Mesothelial cell of epicardium (in vitro differentiated cells): ENCODE data around the gene SLC31A2. TPM values are rescaled to one million over a fixed set of nuclear protein-coding genes. Genes with fewer than 3 reads are reported as not detected.
"Not testable (repeated sequence)": the region's sequence is repeated elsewhere in the genome, so short reads cannot be mapped to it uniquely, and the experiment has no call there.

ENCODE experiments used
- DNase-seq, 2 experiments: peaks; one replicate each; pipeline ENCODE4 v3.0.0; 2021; ENCODE audit warnings: low spot score in 2 of 2; ENCODE audit not compliant: unreplicated experiment in 2 of 2
- H3K27ac Mint-ChIP-seq: 2 replicates; pipeline ENCODE4 v1.8.0; 2021; ENCODE audit warnings: mixed read lengths
- H3K27me3 Mint-ChIP-seq: 2 replicates; pipeline ENCODE4 v1.8.0; 2021; ENCODE audit warnings: low read depth, mixed read lengths
- H3K36me3 Mint-ChIP-seq: 2 replicates; pipeline ENCODE4 v1.8.0; 2021; ENCODE audit warnings: mixed read lengths
- H3K4me1 Mint-ChIP-seq: 2 replicates; pipeline ENCODE4 v1.8.0; 2021; ENCODE audit warnings: mixed read lengths
- H3K4me3 Mint-ChIP-seq: 2 replicates; pipeline ENCODE4 v1.8.0; 2021; ENCODE audit warnings: mild to moderate bottlenecking, moderate library complexity, mixed read lengths
- H3K9me3 Mint-ChIP-seq: 2 replicates; pipeline ENCODE4 v1.8.0; 2021; ENCODE audit warnings: mixed read lengths
- total RNA-seq: library from RNA; stranded (reverse); gene quantifications from 3 replicates; pipeline ENCODE4 v1.2.1, GENCODE V29; 2021
- TF ChIP-seq, protein P1 (sequence below): fragments of 200-600 bp; sonication (generic); IDR thresholded peaks from one replicate; pipeline ENCODE4 v1.5.0; 2021; ENCODE audit warnings: antibody characterized with exemption; ENCODE audit not compliant: unreplicated experiment

SLC31A2 gene
- total RNA-seq, 1 donor from 2014 or later: 8.5 TPM

DNA sequence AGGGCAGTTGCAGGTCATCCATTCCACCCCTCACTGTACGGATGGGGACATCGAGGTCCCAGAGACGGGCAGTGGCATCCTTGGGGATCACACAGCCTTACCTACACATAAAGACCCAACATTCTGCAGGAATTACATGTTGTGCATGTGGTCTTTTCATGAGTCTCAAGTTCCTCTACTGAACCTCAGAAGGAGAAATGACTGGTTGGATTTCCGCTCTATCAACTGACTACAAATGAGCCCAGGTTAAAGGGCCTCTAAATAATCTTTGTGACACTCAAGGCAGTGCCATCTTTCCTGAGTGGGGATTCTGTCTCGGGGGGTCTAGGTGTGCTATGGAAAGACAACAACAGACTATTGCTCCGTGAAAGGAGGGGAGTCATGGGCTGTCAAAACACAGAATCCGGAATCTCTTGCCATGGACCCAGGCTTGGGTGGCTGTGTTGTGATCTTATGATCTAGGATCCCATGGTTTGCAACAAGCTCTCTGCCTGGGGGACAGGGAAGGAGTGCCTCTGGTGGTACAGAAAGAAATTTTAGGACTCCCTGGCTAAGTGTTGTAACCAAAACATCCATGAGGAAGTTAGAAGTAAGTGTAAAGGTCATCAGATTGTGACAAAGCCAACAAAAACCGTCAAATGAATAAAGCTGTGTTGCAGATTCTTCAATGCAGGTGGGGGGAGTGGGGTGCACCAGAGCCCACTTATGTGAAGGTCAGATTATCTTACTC, 1.9 kb upstream of the SLC31A2 start:
- H3K36me3 Mint-ChIP-seq: no peaks in the 10 kb centered on the region
- DNase-seq: no peak
- H3K4me1 Mint-ChIP-seq: peaks cover 21% of the 10 kb centered on the region
- no peak overlapping the region for H3K4me3 Mint-ChIP-seq
- peaks cover 10% of the 10 kb centered on the region for H3K27me3 Mint-ChIP-seq
- H3K27ac Mint-ChIP-seq: no peak overlapping the region
- H3K9me3 Mint-ChIP-seq: no peaks in the 10 kb centered on the region
- TF ChIP-seq, protein P1, sequence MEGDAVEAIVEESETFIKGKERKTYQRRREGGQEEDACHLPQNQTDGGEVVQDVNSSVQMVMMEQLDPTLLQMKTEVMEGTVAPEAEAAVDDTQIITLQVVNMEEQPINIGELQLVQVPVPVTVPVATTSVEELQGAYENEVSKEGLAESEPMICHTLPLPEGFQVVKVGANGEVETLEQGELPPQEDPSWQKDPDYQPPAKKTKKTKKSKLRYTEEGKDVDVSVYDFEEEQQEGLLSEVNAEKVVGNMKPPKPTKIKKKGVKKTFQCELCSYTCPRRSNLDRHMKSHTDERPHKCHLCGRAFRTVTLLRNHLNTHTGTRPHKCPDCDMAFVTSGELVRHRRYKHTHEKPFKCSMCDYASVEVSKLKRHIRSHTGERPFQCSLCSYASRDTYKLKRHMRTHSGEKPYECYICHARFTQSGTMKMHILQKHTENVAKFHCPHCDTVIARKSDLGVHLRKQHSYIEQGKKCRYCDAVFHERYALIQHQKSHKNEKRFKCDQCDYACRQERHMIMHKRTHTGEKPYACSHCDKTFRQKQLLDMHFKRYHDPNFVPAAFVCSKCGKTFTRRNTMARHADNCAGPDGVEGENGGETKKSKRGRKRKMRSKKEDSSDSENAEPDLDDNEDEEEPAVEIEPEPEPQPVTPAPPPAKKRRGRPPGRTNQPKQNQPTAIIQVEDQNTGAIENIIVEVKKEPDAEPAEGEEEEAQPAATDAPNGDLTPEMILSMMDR: no peak

DNA sequence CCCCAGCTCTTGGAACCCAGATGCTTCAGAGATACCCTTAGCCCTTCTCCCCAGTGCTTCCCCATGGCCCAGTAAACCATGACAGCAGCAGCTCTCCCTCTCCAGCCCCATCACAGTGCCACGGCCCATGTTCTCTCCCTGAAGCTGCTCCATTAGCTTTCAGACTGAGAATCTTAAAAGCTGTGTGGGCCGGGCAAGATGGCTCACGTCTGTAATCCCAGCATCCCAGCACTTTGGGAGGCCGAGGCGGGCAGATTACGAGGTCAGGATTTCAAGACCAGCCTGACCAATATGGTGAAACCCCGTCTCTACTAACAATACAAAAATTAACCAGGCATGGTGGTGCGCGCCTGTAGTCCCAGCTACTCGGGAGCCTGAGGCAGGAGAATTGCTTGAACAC, 1.2 kb upstream of the SLC31A2 start:
- H3K4me1 Mint-ChIP-seq: peaks cover 21% of the 10 kb centered on the region
- H3K27me3 Mint-ChIP-seq: peaks cover 10% of the 10 kb centered on the region
- DNase-seq, H3K27ac Mint-ChIP-seq, H3K4me3 Mint-ChIP-seq, H3K36me3 Mint-ChIP-seq, H3K9me3 Mint-ChIP-seq: not testable (repeated sequence)

DNA sequence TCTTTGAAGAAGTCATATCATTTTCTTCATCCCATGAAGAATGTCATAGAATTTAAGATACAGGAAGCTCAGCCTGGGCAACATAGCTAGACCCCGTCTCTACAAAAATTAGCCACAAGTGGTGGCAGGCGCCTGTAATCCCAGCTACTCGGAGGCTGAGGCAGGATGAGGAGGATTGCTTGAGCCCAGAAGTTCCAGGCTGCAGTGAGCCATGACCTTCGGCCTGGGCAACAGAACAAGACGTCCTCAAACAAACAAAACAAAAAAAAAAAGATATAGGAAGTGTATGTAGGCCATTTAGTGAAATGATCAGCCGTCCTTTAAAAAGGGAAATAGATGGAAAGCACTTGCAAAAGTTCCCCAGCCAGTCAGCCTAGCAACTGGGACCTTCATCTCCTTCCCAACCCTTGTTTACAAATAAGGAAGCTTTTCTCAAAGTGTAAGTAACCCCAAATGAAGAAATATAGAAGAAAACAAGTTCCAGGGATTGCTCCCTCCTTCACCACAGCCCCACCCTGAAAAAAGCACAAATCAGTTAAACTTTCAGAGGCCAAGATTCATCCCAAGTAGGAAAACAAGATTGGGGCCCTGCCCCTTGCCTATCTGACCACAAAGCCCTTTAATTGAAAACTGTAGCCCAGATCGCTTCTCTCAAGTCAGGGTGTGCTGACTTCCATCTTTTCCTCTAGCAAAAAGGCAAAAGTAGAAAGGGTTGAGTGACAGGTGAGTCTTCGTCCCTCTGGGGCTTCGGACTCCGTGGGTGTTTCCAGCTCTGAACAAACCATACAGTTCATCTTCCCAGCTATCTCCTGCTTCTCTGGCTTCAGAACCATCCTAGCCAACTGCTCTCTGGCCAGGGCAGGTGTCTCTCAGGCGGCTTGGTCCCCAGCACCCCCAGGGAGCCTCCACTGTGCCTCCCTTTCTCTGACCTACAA, 1.2 kb downstream of the SLC31A2 start:
- Mint-ChIP-seq H3K27ac (peak overlapping the region; percentile 93), H3K27me3 (peaks cover 1% of the 10 kb centered on the region), H3K9me3 (no peaks in the 10 kb centered on the region), H3K36me3 (no peaks in the 10 kb centered on the region), H3K4me1 (peaks cover 30% of the 10 kb centered on the region), H3K4me3 (peak overlapping the region; percentile 78)
- TF ChIP-seq, protein P1: no peak
- DNase-seq: no peak

DNA sequence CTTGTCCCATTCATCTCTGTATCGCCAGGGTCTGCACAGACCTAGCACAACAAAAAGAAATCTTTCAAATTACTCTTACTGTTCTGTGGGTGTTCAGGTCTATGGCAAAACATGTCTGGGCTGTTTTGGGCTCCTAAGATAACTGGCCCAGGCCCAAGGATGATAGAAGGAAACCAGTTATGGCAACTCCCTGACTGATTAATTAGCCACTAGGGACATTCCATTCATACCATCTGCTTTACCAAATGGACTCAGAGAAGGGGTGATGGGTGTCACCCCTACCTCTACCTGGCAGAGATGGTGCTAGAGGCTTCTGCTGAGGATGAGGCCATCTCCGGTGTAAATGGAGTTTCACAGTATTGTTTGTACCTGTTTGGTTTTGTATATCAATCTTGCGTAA, 1.9 kb downstream of the SLC31A2 start:
- DNase-seq: no peak
- Mint-ChIP-seq H3K9me3 (no peaks in the 10 kb centered on the region), H3K4me3 (peak overlapping the region; percentile 78), H3K27me3 (peaks cover 1% of the 10 kb centered on the region), H3K4me1 (peaks cover 30% of the 10 kb centered on the region), H3K27ac (peak overlapping the region; percentile 93), H3K36me3 (peaks cover 1% of the 10 kb centered on the region)
- TF ChIP-seq, protein P1: no peak

DNA sequence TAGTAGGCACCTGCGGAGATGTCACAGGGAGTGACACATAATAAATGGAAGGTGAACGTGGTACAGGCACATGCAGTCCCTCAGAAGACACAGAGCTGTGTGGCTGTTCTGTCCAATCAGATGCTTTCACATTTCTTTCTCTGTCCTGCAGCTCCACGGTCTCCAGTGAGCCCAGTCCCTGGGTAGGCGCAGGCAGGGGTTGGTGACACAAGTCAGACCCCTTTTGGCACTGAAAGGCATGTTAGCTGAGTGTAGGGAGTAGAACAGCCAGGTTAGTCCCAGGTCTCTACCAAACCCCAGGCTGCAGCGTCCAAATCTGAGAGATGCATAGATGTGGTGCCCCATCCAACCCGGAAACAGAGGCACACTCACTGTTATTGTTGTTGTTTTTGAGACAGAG, 2.8 kb downstream of the SLC31A2 start:
- no peak for DNase-seq
- TF ChIP-seq, protein P1: no peak
- Mint-ChIP-seq H3K4me1 (peaks cover 30% of the 10 kb centered on the region), H3K4me3 (no peak overlapping the region), H3K27me3 (peaks cover 1% of the 10 kb centered on the region), H3K27ac (peak overlapping the region; percentile 93), H3K9me3 (no peaks in the 10 kb centered on the region), H3K36me3 (peaks cover 8% of the 10 kb centered on the region)

DNA sequence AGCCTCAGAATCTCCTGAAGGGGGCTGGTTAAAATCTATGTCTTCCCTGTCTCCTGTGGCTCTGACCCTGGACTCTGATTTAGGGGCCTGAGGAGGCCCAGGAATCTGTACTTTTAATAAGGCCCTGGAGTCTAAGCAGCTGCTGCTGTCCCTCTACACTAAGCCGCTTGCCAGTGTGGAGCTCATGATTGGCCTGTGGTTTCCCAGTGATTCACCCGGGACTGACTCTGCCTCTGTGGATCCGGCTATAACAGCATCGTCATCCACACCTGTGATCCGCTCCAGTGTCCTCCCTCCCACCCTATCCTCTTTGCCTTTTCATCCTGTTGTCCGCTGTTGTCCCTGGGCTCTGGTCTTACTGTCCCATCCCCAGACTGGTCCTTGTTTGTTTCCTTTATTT, 3.7 kb downstream of the SLC31A2 start:
- Mint-ChIP-seq H3K9me3 (no peaks in the 10 kb centered on the region), H3K27me3 (no peaks in the 10 kb centered on the region), H3K4me3 (no peak overlapping the region), H3K36me3 (peaks cover 12% of the 10 kb centered on the region), H3K27ac (peak overlapping the region; percentile 2), H3K4me1 (peaks cover 30% of the 10 kb centered on the region)
- TF ChIP-seq, protein P1: no peak
- no peak for DNase-seq
